Stimulated activated CD8-positive, alpha-beta memory T cell treated with anti-CD3 and anti-CD28 coated beads, Interleukin-4, amount 100 ng/mL, for 48 hours (primary cell): ENCODE data around the gene RIOK1.
"Not testable (repeated sequence)": the region's sequence is repeated elsewhere in the genome, so short reads cannot be mapped to it uniquely, and the experiment has no call there.

Source experiments
- DNase-seq: peaks from one replicate; pipeline ENCODE4 v3.0.0-alpha.2; 2020

Gene RIOK1

GRCh38 chr6:7389451-7390225, at the start of gene RIOK1, which contains the start of gene CAGE1:
Gene RIOK1, plus strand, starts transcription at chr6:7389808. Its CDS starts 195 bp downstream, at chr6:7390003.
Gene CAGE1, minus strand, starts transcription at chr6:7389742. Its CDS starts 2,569 bp downstream, at chr6:7387173.
- peak; percentile 97 for DNase-seq

GRCh38 chr6:7341271-7341670, 48.3 kb upstream of the RIOK1 start:
- DNase-seq = no peak

- DNase-seq = no peak
These were observed 47.4 kb upstream of the RIOK1 start for GRCh38 chr6:7341989-7342742.

GRCh38 chr6:7343546-7344475, 45.8 kb upstream of the RIOK1 start:
- no peak for DNase-seq

- not testable (repeated sequence) for DNase-seq
These were observed 44.7 kb upstream of the RIOK1 start for GRCh38 chr6:7344773-7345450.

- not testable (repeated sequence) for DNase-seq
These were observed 42.0 kb upstream of the RIOK1 start for GRCh38 chr6:7347551-7347997.

GRCh38 chr6:7350591-7350990, 39.0 kb upstream of the RIOK1 start:
- DNase-seq = not testable (repeated sequence)

- DNase-seq = not testable (repeated sequence)
These were observed 37.7 kb upstream of the RIOK1 start for GRCh38 chr6:7351916-7352315.

GRCh38 chr6:7367408-7367807, 22.2 kb upstream of the RIOK1 start:
- no peak for DNase-seq

GRCh38 chr6:7373739-7374138, 15.9 kb upstream of the RIOK1 start:
- no peak for DNase-seq

GRCh38 chr6:7377961-7378360, 11.6 kb upstream of the RIOK1 start:
- DNase-seq = no peak

GRCh38 chr6:7378740-7379139, 10.9 kb upstream of the RIOK1 start:
- DNase-seq = no peak

- DNase-seq = no peak
These were observed 8.5 kb upstream of the RIOK1 start for GRCh38 chr6:7381092-7381491.

GRCh38 chr6:7389162-7389450, 502 bp upstream of the RIOK1 start:
- DNase-seq = no peak

GRCh38 chr6:7390226-7390878, 744 bp downstream of the RIOK1 start:
- DNase-seq = no peak

GRCh38 chr6:7391151-7391550, 1.5 kb downstream of the RIOK1 start:
- DNase-seq = no peak

- DNase-seq = no peak
These were observed 2.8 kb downstream of the RIOK1 start for GRCh38 chr6:7392402-7392801.

- no peak for DNase-seq
These were observed 11.5 kb downstream of the RIOK1 start for GRCh38 chr6:7401075-7401474.

- no peak for DNase-seq
These were observed 13.1 kb downstream of the RIOK1 start for GRCh38 chr6:7402716-7403115.

GRCh38 chr6:7404546-7404945, 14.9 kb downstream of the RIOK1 start:
- DNase-seq = no peak

- DNase-seq = no peak
These were observed 17.1 kb downstream of the RIOK1 start for GRCh38 chr6:7406743-7407142.

- DNase-seq = no peak
These were observed 20.1 kb downstream of the RIOK1 start for GRCh38 chr6:7409740-7410139.
